ENCODE data around the gene PPP4R4.

DNA sequence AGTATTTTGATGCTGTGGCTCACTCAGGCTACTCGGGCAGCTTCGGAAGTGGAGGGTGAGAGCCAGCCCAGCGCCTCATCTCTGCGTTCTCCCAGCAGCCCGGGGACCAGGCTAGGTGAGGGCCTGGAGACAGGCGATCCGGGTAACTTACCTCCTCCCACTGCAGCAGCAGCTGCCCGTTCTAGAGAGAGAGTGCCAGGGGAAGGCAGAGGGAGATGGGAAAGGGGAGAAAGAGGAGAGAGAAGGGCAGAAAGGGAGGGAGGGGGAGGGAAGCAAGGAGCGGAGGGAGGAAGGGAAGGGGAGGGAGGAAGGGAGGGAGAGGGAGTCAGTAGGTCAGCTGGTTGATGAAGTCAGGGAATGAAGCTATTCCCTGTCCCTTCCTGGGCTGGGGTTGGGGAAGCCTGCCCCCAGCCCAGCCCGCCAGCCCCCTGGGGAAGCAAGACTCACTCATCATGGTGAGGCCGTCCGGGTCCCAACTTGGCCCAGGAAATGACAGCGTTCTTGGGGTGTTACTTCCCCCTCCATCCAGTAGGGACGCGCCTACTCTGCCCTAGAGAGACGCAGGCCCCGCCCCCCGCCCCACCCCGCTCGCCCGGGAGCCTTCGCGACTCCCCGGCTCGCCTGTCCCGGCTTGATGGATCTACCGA, 44.9 kb upstream of the PPP4R4 start, which contains the start of gene IFI27L2:
- no peak for TF ChIP-seq EZH2 (IDR thresholded peaks at IDR 0.05; ENCODE audit: insufficient read depth, poor library complexity, severe bottlenecking)
- no peak for TF ChIP-seq EZH2phosphoT487 (IDR thresholded peaks at IDR 0.05; ENCODE audit: insufficient read depth, low read depth)

Measured in GM23248 (cell line).